ENCODE results near the gene CKS1B.
A peak's percentile ranks its signal among the peaks of the same experiment; 100 is the strongest.

The CKS1B gene

GRCh38 chr1:155003227-155003765 lies 28.8 kb downstream of the CKS1B start:
- DNase-seq: peak; percentile 22

GRCh38 chr1:155003766-155004351 lies 29.4 kb downstream of the CKS1B start:
- peak; percentile 40 for DNase-seq

GRCh38 chr1:155004352-155005075 lies 30.0 kb downstream of the CKS1B start:
- peak; percentile 12 for DNase-seq

DNA sequence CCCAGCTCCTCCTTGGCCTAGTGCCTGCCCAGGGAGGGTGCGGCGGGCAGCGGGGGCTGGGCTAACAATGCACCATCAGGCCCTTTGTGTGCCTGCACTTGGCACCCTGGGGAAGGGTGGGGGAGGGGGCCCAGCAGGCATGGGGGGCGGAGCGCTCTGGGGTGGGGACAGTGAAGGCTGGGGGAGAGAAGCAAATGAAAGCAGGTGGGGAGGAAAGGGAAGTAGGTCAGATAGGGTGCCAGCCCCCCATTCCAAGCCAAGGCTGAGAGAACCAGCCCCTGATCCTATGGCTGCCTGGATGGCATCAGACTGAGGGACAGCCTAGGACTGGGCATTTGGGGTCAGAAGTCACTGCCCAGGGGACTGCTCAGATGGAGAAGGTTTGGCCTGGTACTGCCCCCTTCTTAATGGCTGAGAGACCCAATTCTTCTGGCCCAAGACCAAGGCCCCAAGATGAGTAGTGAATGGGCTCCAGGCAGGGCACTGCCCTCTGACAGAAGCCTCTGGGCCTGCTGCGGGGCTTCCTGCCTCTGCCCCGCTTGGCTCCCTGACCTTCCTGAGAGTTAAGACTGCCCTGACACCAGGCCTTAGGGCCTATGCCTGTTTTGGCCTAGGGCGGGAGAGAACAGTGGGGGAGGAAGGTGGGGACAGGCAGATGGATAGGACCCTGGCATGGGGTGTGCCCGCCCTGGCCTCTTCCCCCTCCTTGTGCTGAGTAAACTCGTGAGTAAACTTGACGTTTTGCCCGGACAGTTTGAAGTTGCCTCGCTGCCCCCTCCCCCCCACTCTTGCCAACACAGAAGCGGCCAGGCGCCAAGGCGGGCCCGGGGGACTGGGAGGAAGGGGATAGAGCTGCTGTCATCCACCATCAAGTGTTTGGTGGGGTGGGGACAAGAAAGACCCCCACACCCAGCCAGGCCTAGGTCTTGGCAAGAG lies 30.9 kb downstream of the CKS1B start:
- no peak for DNase-seq

DNA sequence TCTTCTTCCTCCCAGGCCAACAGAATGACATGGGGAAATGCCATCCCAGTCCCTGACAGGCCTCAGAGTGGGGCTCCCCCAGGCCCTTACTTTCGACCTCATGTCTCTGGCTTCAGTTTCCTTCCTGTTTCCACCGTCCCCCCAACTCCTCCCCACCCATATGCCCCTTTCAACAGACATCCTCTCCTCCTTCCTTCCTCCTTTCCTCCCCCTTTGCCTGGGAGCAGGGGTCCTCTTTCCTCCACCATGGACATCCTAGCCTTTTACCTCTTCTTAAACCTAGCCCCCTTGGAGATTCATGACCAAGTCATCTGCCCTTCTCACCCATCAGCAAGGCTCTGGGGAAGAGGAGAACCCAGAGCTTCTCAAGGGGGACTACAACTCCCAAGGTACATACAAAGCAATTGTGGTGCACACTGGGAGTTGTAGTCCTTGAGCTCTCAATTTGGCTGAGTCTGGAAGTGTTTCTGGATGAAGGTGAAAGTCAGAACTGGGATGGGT lies 32.2 kb downstream of the CKS1B start:
- DNase-seq: peak; percentile 31

- DNase-seq: no peak
Measured at GRCh38 chr1:155007251-155007828, 32.9 kb downstream of the CKS1B start.

DNA sequence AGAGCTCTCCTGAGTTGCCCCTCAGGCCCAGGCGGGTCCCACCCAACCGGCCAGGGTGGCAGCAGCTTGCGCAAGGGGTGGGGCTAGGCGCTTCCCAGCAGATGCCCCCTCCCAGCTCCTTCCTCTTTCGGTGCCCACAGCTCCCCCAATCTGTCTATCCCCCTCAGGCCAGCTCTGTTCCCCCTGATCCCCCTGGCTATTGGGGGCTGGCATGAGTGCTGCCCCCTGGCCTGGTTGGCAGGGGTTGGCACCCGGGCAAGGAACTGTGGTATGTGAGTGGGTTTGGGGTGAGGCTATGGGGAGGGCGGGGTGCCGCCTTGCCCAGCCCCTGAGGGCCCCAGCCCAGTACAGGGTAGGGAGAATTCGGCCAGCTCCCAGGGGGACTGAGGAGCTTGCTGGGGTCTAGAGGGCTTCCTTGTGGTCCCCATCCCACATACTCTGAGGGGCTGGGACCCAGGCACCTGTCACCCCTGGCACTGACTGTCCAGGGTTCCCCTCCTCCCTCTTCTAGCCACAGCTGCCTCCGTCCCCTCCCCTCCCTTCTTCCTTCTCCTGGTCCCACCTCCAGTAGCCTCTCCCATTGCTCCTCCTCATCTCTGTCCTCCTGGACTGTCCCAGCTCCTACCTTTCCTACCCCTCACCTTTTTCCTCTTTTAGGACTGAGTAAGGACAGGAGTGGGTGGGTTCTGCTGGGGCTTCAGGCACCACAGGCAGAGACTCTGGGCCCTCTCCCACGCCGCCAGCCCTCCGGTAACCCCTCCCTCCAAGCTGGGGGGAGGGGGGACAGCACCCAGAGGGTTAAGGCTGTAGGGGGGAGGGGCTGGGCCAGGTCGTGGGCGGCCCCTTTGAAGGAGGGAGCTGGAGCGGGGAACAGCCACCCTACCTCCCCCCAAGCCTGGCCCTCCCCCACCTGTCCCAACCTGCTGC lies 33.8 kb downstream of the CKS1B start:
- no peak for DNase-seq

GRCh38 chr1:155009221-155009711 lies 34.8 kb downstream of the CKS1B start:
- no peak for DNase-seq

DNA sequence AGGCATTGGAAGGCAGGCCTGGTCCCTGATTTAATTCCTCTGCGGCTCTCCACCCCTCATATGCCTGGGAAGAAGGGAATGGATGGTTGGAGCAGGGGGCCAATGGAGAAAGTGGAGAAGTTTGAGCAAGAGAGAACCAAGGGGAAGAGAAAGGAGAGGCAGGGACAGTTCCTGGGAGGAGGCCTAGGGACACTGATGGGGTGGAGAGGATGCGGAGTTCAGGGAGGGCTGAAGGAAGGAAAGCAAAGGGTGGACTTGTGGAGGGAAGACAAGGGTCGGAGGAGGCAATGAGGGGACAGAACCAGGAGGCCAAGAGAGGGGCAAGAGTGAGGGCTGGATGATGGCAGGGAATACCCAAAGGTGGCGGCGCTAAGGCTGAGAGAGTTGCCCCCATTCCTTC lies 35.3 kb downstream of the CKS1B start:
- DNase-seq: no peak

DNA sequence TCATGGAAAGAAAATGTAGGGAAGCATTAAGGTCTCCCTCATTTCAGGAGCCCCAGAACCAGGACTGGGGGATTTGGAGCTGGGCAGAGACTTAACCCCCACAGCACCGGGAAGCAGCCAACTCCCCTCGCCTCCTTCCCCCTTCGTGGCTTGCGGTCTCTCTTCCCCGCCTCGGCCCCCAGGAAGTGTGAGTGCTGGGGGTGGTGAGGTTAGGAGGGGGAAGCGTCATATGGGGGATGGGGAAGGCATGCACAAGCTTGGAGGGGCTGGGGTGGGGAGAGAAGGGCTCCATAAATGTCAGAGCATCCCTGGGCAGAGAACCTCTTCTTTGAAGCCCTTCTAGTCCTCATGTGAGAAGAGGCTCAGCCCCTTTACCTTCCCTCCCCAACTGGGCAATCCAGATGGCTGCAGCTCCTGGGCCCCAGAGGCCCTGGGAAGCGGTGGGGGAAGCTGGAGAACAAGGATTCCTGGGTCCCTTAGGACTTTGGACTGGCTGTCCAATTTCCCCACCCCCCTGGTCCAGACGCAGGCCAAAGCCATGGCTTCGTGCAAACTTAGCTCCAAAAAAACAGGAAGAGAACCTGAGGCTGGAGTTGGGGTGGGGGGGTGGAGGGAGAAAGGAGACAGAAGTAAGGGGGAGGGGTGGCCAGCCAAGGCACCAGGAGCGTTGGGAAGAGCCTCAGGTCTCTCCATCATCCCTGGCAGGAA lies 35.9 kb downstream of the CKS1B start:
- DNase-seq: peak; percentile 23

- no peak for DNase-seq
Measured at GRCh38 chr1:155011004-155011416, 36.5 kb downstream of the CKS1B start.

DNA sequence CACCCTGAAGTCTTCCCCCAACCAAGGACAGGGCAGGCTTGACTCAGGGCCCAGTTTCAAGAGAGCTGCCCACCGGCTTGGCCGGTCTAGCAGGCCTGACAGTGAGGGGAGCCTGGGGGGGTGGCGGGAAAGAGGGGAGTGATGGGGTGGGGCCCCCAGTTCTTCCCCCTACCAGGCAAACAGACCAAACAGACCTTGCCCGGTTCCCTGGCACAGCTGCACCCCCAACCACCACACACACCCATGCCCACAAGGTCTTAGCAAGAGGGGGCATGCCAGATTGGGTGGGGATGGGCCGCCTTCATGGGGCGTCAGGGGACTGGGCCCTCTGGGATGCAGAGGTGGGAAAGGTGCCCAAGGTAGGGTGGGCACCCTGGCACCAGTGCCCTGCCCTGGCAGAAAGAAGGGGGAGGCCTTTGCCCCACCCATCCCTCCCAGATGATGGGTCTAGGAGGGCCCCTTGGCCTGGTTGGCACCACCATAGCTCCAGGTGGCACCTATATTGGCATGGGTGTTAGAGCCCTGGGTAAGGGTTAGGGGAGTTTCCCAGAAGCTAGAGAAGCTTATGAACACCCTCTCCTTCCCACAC lies 37.0 kb downstream of the CKS1B start:
- DNase-seq: no peak

DNA sequence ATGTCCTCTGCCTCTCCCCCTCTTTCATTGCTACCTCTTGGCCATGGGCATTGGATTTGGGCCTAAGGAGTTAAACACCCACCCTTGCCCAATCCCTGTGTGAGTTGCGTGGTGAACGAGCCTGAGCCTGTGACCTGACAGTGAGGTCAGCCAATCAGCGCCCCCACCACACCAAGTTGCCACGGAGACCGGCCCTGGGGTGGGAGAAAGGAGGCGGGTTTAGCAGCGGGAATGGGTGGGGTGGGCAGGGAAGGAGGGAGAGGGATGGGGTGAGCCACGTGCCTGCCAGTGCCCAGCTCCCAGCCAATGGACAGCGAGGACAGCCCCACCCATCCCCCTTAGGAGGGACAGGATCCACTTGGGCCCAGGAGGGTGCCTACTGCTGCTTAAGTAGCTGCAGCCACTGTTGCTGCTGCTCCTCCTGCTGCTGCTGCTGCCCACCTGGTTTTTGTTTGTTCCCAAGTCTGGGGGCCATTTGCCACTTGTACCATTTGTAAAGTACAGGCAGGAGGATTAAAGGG lies 37.6 kb downstream of the CKS1B start:
- peak; percentile 39 for DNase-seq

DNA sequence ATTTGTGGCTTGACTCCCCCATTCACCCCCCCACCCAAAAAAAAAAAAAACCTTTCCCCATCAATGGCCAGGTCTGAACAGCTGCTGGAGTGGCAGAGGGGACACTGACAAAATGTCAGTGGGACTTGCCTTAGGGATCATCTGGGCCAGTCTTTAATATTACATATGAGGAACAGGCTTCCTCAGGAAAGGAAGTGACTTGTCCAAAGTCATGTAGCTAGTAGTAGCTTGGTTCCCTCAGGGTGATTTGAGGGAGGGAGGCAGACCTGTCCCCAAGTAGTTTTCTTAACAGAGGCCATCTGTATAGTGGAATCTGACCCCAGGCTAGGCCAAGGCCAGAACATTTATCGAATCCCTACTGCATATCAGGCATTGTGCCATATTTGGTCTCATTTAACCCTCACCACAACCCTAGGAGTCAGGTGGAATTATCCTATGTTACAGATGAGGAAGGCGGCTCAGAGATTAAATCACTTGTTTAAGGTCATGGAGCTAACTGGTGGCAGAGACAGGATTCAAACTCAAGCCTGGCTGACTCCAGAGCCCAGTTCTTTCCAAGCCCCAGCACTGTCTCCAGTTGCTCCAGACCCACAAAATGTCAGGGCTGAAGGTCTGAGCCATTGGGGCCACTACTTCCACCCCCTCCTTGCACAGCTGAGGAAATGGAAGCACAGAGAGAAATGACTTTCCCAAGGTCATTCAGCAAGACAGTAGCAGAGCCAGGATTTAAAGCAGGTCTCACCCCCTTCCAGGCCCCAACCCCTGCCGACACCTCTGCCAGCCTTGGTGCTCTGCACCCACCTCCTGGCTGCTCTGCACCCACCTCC lies 38.5 kb downstream of the CKS1B start:
- no peak for DNase-seq

DNA sequence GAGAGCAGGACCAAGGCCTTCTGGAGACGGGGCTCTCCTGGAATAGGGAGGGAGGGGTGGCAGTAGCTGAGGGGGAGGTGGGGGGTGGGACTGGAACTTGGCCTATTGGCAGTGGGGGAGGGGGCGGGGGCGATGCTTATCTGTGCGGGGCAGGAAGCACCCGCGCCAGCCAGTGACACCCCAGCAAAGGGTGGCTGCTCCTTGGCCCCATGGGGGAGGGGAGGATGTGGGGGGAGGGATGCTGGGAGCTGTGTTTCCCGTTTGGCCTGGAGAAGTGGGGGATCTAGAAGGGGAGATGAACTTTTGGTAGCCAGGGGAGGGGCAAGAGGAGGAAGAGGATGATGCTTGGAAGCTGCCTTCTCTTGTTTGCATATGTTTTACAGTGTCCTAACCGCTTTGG lies 39.2 kb downstream of the CKS1B start:
- no peak for DNase-seq

DNA sequence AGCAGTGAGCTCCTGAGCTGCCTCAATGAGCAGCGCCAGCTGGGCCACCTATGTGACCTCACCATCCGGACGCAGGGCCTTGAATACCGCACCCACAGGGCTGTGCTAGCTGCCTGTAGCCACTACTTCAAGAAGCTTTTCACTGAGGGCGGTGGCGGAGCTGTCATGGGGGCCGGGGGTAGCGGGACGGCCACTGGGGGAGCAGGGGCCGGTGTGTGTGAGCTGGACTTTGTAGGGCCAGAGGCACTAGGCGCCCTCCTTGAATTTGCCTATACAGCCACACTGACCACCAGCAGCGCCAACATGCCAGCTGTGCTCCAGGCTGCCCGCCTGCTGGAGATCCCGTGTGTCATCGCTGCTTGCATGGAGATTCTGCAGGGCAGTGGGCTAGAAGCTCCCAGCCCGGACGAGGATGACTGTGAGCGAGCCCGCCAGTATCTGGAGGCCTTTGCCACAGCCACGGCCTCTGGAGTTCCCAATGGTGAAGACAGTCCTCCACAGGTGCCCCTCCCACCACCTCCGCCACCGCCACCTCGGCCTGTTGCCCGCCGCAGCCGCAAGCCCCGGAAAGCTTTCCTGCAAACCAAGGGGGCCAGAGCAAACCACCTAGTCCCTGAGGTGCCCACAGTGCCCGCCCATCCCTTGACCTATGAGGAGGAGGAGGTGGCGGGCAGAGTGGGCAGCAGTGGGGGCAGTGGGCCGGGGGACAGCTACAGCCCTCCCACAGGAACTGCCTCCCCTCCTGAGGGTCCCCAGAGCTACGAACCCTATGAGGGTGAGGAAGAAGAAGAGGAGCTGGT lies 40.4 kb downstream of the CKS1B start:
- no peak for DNase-seq

DNA sequence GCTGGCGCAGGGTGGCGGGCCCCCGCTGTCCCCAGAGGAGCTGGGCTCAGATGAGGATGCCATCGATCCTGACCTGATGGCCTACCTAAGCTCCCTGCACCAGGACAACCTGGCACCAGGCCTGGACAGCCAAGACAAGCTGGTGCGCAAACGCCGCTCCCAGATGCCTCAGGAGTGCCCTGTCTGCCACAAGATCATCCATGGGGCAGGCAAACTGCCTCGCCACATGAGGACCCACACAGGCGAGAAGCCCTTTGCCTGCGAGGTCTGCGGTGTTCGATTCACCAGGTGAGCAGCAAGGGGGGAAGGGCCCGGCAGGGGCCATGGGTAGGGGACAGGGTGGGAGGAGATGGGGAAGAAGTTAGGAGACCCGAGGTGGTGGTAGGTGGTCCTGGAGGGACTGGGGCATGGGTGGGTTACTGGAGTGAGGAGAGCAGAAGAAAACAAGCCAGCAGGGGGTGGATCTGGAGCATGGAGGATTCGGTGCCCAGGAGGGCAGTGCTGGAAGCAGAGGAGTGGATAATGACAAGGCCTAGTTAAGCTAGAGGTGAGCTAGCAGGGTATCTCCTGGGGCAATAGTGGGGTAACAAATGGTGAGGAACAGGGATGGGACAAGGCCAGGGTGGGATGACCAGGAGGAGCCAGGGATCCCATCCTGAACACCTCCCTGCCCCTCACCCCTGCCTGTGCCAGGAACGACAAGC lies 41.2 kb downstream of the CKS1B start:
- DNase-seq: no peak
